Measurements from ENCODE around the gene LRCH3.
"Not testable (repeated sequence)": the region's sequence is repeated elsewhere in the genome, so short reads cannot be mapped to it uniquely, and the experiment has no call there.

Gene LRCH3

GRCh38 chr3:197886052-197886451 lies 95.0 kb downstream of the LRCH3 start:
- not testable (repeated sequence) for DNase-seq (ENCODE audit: low read depth)

- DNase-seq (ENCODE audit: low read depth) = not testable (repeated sequence)
Measured at GRCh38 chr3:197887430-197888053, 96.5 kb downstream of the LRCH3 start.

- no peak for DNase-seq (ENCODE audit: low read depth)
Measured at GRCh38 chr3:197888511-197888910, 97.5 kb downstream of the LRCH3 start.

- DNase-seq (ENCODE audit: low read depth) = no peak
Measured at GRCh38 chr3:197889204-197889930, 98.3 kb downstream of the LRCH3 start.

GRCh38 chr3:197890693-197891092 lies 99.6 kb downstream of the LRCH3 start:
- no peak for DNase-seq (ENCODE audit: low read depth)

- DNase-seq (ENCODE audit: low read depth) = no peak
Measured at GRCh38 chr3:197892162-197892561, 101.1 kb downstream of the LRCH3 start.

GRCh38 chr3:197896421-197896820 lies 105.4 kb downstream of the LRCH3 start:
- DNase-seq (ENCODE audit: low read depth) = no peak

GRCh38 chr3:197899833-197900478 lies 108.9 kb downstream of the LRCH3 start:
- no peak for DNase-seq (ENCODE audit: low read depth)

- DNase-seq (ENCODE audit: low read depth) = no peak
Measured at GRCh38 chr3:197901626-197902025, 110.6 kb downstream of the LRCH3 start.

GRCh38 chr3:197906023-197906849 lies 115.2 kb downstream of the LRCH3 start:
- peak; percentile 55 for DNase-seq (ENCODE audit: low read depth)

GRCh38 chr3:197906850-197907187 lies 115.8 kb downstream of the LRCH3 start:
- DNase-seq (ENCODE audit: low read depth) = no peak

- DNase-seq (ENCODE audit: low read depth) = no peak
Measured at GRCh38 chr3:197907196-197907595, 116.1 kb downstream of the LRCH3 start.

- not testable (repeated sequence) for DNase-seq (ENCODE audit: low read depth)
Measured at GRCh38 chr3:197908550-197908949, 117.5 kb downstream of the LRCH3 start.

- DNase-seq (ENCODE audit: low read depth) = no peak
Measured at GRCh38 chr3:197908957-197909701, 118.1 kb downstream of the LRCH3 start.

GRCh38 chr3:197912741-197913476 lies 121.9 kb downstream of the LRCH3 start:
- no peak for DNase-seq (ENCODE audit: low read depth)

- DNase-seq (ENCODE audit: low read depth) = no peak
Measured at GRCh38 chr3:197913641-197914380, 122.8 kb downstream of the LRCH3 start.

GRCh38 chr3:197921429-197922275 lies 130.6 kb downstream of the LRCH3 start:
- DNase-seq (ENCODE audit: low read depth) = not testable (repeated sequence)

GRCh38 chr3:197926418-197926817 lies 135.4 kb downstream of the LRCH3 start:
- no peak for DNase-seq (ENCODE audit: low read depth)

- DNase-seq (ENCODE audit: low read depth) = not testable (repeated sequence)
Measured at GRCh38 chr3:197927578-197927977, 136.5 kb downstream of the LRCH3 start.

All from stimulated activated CD8-positive, alpha-beta memory T cell treated with anti-CD3 and anti-CD28 coated beads, Interleukin-7, amount 100 ng/mL, for 24 hours (primary cell).